ENCODE data around the gene MACROD2.

Gene MACROD2

DNA sequence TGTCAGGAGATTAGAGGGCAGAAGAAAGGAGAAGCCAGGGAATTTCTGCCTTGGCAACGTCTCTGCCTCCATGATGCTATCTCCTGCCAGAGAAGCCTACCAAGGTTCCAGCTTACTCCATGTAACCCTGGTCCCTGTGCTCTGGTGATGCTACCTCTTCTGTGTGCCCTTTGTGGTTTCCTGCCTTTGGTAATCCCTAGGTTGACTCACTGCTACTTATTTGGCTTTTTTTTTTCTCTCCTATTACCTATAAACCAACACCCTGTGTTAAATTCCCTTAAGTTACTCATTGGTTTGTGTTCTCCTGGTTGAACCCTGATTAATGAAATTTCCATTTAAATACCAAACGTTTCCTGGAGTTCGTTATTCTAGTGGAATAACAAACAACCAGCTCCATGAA lies 869.9 kb downstream of the MACROD2 start:
- Mint-ChIP-seq H3K9me3 (ENCODE audit: low read depth) (peaks cover 4% of the 10 kb centered on the region), H3K4me3 (no peak overlapping the region), H3K27ac (no peak overlapping the region), H3K36me3 (no peaks in the 10 kb centered on the region), H3K27me3 (no peaks in the 10 kb centered on the region), H3K4me1 (ENCODE audit: low read depth) (no peaks in the 10 kb centered on the region)

DNA sequence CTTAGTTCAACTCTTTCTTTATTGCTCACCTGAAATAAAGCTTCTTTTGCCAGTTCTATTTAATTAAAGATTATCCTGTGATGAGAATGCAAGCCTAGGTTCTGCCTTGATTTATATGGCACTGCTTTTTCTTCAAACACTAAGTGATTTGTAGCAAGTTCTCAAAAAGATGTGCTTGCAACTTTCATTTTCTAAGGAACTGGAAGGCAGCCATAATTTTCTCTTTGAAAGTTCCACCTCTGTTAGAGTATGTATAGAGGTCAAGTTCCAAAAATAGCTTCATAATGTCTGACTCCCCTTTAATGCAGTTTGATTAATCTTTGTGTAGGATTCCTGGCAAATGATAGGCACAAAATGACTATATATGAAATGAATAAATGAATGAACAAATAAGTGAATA lies 870.4 kb downstream of the MACROD2 start:
- Mint-ChIP-seq H3K27ac (no peak overlapping the region), H3K36me3 (no peaks in the 10 kb centered on the region), H3K4me1 (ENCODE audit: low read depth) (no peaks in the 10 kb centered on the region), H3K4me3 (no peak overlapping the region), H3K27me3 (no peaks in the 10 kb centered on the region), H3K9me3 (ENCODE audit: low read depth) (peaks cover 4% of the 10 kb centered on the region)

DNA sequence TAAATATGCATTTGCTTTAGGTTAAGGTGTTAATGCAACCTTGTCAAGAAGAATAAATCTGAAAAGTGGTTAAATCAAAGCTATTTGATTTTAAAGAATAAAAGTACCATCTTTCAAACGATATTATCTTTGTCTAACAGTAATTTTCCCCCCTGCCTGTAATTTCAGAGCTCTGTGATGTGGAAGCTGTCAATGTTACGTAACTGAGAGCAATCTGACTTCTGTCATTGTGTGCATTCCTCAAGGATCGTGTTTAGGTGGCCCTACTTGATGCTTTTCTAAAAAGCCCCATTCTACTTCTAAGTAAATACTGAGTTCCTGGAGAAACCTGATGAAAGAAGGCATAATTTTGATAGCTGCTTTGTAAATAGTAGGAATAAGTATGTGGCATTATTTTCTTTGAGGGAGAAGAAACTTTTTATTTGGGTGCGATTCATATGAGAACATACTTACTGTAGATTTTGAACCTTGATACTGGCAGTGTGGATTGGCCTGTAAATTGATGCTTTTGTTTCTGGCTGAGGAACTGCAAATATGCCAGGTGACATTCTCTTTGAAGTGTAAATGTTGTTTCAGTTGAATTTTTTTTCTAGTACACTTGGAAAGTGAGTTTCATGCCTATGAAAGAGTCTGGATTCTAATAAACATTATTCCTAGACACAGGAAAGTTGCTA lies 871.7 kb downstream of the MACROD2 start:
- Mint-ChIP-seq H3K4me1 (ENCODE audit: low read depth) (no peaks in the 10 kb centered on the region), H3K36me3 (no peaks in the 10 kb centered on the region), H3K4me3 (no peak overlapping the region), H3K9me3 (ENCODE audit: low read depth) (peaks cover 10% of the 10 kb centered on the region), H3K27ac (no peak overlapping the region), H3K27me3 (no peaks in the 10 kb centered on the region)

DNA sequence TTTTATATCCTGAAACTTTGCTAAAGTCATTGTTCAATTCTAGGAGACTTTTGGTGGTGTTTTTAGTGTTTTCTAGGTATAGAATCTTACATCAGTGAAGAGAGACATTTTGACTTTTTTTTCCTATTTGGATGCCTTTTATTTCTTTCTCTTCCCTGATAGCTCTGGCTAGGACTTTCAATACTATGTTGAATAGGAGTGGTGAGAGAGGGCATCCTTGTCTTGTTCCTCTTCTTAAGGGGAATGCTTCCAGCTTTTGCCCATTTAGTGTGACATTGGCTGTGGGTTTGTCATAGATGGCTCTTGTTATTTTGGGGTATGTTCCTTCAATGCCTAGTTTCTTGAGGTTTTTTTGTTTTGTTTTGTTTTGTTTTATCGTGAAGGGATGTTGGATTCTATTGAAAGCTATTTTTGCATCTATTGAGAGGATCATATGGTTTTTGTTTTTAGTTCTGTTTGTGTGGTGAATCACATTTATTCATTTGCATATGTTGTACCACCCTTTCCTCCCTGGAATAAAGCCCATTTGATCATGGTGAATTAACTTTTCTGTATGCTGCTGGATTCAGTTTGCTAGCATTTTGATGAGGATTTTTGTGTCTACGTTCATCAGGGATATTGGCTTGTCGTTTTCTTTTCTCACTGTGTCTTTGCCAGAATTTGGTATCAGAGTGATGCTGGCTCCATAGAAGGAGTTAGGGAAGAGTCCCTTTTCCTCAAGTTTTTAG lies 882.1 kb downstream of the MACROD2 start:
- Mint-ChIP-seq H3K4me3 (no peak overlapping the region), H3K4me1 (ENCODE audit: low read depth) (no peaks in the 10 kb centered on the region), H3K36me3 (no peaks in the 10 kb centered on the region), H3K27ac (no peak overlapping the region), H3K9me3 (ENCODE audit: low read depth) (peaks cover 11% of the 10 kb centered on the region), H3K27me3 (no peaks in the 10 kb centered on the region)

DNA sequence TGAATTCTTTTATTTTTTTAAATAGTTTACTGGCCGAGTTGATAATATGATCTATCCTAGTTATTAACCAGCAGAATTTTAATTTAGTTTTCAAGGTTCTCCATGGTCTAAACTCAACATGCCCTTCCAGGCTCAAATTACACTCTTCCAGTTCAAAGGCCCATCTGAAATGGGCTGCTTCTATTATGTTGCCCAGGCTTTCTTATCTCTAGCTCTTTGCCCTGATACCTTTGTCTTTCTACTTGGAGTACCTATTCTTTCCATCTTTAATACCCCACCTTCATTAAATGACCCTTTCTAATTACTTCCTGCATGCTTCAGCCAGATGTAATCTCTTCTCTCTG lies 883.3 kb downstream of the MACROD2 start:
- Mint-ChIP-seq H3K27ac (no peak overlapping the region), H3K36me3 (no peaks in the 10 kb centered on the region), H3K9me3 (ENCODE audit: low read depth) (peaks cover 11% of the 10 kb centered on the region), H3K4me3 (no peak overlapping the region), H3K27me3 (no peaks in the 10 kb centered on the region), H3K4me1 (ENCODE audit: low read depth) (no peaks in the 10 kb centered on the region)

DNA sequence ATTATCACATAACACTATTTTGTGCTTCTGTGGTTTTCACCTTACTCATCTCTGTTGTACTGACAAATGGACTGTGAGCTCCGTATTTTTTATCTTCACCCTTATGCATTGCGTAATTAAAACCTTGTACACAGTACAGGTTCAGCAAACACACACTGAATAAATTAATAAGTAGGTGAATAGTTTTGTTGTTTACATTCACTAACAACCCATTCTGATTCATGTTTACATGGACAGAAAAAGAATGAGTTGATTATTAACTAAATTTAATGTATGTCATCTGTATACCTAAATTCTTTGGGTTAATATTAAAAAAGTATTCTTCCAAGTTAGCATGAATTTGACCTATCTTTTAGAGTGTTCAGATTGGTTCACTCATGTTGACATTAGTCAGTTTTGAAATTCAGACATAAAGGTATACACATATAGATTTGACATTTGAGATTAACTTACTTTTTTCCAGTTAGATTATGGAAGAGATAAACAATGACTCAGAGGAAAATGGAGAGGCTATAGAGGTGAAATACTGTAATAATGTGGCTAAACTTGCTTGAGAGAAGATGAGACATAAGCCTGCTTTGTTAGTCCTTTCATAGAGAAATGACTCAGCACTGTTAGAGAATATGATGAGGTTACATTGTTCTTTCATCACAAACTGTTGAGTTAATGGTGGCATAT lies 883.8 kb downstream of the MACROD2 start:
- Mint-ChIP-seq H3K36me3 (no peaks in the 10 kb centered on the region), H3K27ac (no peak overlapping the region), H3K4me1 (ENCODE audit: low read depth) (no peaks in the 10 kb centered on the region), H3K4me3 (no peak overlapping the region), H3K27me3 (no peaks in the 10 kb centered on the region), H3K9me3 (ENCODE audit: low read depth) (peaks cover 11% of the 10 kb centered on the region)

DNA sequence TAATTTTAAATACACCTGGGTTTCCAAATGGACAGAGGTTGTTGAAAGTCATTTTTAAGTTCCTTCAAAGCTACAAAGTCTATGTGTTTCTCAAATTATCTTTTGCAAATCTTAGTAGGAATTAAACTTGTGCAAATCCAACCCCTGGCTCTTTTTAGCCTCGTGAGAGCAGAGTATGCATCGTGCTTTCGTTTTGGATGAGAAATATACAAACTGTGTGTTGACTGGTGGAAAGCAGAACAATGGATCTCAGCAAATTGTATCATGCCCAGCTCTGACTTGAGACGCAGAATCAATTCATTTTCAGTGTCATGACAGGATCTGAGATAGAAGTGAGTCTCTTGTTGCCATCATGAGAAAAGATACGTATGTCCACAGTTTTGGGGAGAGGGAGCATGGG lies 884.5 kb downstream of the MACROD2 start:
- no peaks in the 10 kb centered on the region for H3K4me1 Mint-ChIP-seq (ENCODE audit: low read depth)
- H3K27me3 Mint-ChIP-seq = no peaks in the 10 kb centered on the region
- H3K27ac Mint-ChIP-seq = no peak overlapping the region
- peaks cover 11% of the 10 kb centered on the region for H3K9me3 Mint-ChIP-seq (ENCODE audit: low read depth)
- no peaks in the 10 kb centered on the region for H3K36me3 Mint-ChIP-seq
- H3K4me3 Mint-ChIP-seq = no peak overlapping the region

DNA sequence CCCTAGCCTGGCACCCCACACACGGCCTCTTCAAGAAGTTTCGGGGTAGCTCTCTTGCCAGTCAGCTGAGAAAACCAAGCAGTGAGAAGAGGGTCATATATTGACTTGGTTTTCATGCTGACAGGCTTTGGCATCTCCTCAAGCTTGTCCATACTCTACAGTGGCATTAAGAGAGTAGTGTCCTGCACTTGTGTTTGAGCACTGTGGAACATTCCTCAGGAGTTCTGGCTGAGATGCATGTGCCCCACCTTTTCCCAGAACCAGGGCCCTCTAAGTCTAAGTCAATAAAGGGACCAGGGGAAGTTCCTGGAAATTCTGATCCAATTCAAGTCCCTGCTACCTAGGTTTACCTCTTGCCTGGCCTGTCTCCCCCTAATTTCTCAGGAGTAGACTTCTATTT lies 886.2 kb downstream of the MACROD2 start:
- H3K27me3 Mint-ChIP-seq = no peaks in the 10 kb centered on the region
- peaks cover under 1% of the 10 kb centered on the region for H3K9me3 Mint-ChIP-seq (ENCODE audit: low read depth)

DNA sequence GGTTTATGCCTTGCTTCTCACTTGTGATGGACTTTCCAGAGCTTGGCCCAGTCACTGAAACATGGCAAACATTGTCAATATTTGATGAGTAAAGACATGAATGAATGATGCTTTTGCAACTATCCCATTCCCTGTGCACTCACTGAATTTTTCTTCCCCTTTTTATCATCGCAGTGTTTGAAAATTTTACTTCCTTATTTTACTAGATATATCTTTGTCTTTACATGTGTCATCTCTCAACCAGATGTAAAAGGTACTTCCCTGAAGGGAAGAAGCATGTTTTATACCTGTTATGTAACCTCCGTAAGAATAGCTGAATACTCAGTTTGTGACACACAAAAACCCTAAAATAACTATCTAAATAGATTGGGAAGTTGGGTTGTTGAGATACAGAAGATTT lies 886.8 kb downstream of the MACROD2 start:
- Mint-ChIP-seq H3K9me3 (ENCODE audit: low read depth) (no peaks in the 10 kb centered on the region), H3K36me3 (no peaks in the 10 kb centered on the region), H3K27ac (no peak overlapping the region), H3K4me3 (no peak overlapping the region), H3K4me1 (ENCODE audit: low read depth) (no peaks in the 10 kb centered on the region), H3K27me3 (no peaks in the 10 kb centered on the region)

More for the DNA sequence above, 886.2 kb downstream of the MACROD2 start:
- H3K36me3 Mint-ChIP-seq = no peaks in the 10 kb centered on the region
- H3K27ac Mint-ChIP-seq = no peak overlapping the region
- H3K4me1 Mint-ChIP-seq (ENCODE audit: low read depth) = no peaks in the 10 kb centered on the region
- H3K4me3 Mint-ChIP-seq = no peak overlapping the region

DNA sequence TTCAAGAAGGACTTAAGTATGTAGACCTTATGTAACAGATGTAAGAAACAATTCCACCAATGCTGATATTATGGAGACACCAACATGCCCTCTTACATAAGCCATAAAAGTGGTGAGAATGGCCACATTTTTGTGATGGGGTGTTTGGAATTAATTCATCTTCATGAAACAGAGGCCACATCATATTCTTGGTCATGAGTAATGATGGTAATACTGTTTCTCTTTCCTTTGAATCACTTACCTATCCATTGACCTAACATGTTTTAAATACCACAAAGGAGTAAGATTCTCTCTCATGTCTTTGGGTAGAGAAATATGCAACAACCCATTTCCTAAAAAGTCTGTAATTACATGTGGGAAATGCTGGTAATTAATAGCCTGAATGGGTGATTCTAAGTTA lies 887.5 kb downstream of the MACROD2 start:
- H3K27me3 Mint-ChIP-seq = no peaks in the 10 kb centered on the region
- H3K36me3 Mint-ChIP-seq = no peaks in the 10 kb centered on the region
- no peaks in the 10 kb centered on the region for H3K4me1 Mint-ChIP-seq (ENCODE audit: low read depth)
- H3K27ac Mint-ChIP-seq = no peak overlapping the region
- no peaks in the 10 kb centered on the region for H3K9me3 Mint-ChIP-seq (ENCODE audit: low read depth)
- no peak overlapping the region for H3K4me3 Mint-ChIP-seq

DNA sequence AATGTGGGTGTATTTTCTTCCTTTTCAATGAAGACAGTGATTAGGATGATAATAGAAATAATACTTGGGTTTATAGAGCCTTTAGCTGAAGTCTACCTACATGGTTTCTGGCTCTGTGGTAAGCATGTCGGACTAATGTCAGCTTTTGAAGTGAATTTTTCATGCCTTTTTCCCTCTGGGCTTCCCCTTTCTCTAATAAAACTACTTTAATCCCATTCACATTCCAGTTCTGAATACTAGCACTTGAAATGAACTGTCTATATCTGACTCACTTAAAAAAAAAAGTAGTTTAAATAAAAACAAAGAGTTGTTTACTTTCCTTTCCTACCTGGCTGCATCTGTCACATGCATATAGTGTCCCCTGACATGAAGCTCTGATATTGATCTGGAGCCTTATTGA lies 888.0 kb downstream of the MACROD2 start:
- no peaks in the 10 kb centered on the region for H3K4me1 Mint-ChIP-seq (ENCODE audit: low read depth)

DNA sequence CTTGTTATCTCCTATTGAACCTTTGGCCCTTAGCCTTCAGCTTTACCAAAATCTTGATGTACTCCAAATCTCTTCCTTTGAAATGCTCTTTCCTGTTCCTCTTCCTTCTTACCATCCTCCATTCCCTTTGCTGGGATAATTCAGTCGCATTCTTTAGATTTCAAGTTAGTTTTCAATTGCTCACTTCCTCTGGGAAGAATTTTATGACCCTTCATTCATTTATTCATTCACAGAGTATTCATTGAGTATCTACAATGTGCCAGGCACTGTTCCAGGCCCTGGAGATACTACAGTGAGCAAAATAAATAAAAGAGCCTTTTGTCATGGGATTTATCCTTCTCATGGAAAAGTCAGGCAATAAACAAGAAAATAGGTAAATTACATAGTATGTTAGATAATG lies 890.3 kb downstream of the MACROD2 start:
- Mint-ChIP-seq H3K4me1 (ENCODE audit: low read depth) (no peaks in the 10 kb centered on the region), H3K4me3 (no peak overlapping the region), H3K36me3 (no peaks in the 10 kb centered on the region), H3K27ac (no peak overlapping the region), H3K9me3 (ENCODE audit: low read depth) (peaks cover 3% of the 10 kb centered on the region), H3K27me3 (no peaks in the 10 kb centered on the region)

More for the DNA sequence above, 888.0 kb downstream of the MACROD2 start:
- no peak overlapping the region for H3K27ac Mint-ChIP-seq
- H3K36me3 Mint-ChIP-seq = no peaks in the 10 kb centered on the region
- no peaks in the 10 kb centered on the region for H3K27me3 Mint-ChIP-seq
- no peak overlapping the region for H3K4me3 Mint-ChIP-seq
- no peaks in the 10 kb centered on the region for H3K9me3 Mint-ChIP-seq (ENCODE audit: low read depth)

DNA sequence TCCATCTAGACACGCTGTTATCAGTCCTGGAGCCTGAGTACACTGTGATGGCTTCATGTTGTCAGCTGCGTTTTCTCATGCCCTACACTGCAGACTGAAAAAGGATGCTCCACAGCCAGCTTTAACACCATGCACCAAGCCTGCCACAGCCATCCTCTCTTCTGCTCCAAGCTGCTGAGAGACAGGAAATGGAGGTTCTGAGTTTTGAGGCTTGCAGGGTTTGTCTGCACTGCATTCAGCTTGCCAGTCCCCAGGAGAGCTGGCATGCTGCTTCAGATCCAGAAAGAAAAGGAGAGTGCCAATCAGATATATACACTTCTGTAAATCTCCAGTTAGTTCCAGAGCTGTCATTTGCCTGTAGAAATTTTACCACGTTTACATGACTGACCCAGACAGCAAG lies 892.8 kb downstream of the MACROD2 start:
- Mint-ChIP-seq H3K4me3 (no peak overlapping the region), H3K4me1 (ENCODE audit: low read depth) (no peaks in the 10 kb centered on the region), H3K27me3 (no peaks in the 10 kb centered on the region), H3K9me3 (ENCODE audit: low read depth) (peaks cover 7% of the 10 kb centered on the region), H3K27ac (no peak overlapping the region), H3K36me3 (no peaks in the 10 kb centered on the region)

DNA sequence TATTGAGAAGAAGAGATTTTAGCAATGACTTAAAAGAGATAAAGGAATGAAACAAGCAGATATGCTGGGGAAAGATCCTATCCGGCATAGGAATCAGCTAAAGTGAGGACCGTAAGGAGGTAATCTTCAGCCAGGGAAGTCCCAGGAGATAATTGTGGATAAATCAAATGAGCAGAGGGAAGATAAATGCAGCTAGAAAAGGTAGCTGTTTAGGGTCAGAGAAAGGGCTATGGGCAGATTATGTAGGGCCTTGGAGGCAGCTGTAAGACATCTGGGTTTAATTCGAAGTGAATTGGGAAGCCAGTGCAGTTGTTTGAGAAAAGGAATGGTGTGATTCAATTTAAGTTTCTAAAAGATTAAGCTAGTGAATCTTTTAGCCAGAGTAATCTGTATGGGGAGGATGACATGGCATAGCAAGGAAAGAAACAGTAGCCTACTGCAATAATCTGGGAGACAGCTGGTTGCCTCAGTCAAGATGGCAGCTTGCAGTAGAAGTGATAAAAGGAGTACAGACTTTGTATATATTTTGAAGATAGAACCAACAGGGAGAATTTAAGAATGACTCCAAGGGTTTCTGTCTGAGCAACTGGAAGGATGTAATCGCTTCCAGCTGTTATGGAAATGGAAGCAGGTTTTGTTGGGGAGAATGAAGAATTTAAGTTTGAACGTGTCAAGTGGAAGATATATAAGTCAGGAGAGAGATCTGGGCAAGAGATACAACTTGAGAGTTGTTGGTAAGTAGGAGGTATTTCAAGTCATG lies 894.4 kb downstream of the MACROD2 start:
- no peaks in the 10 kb centered on the region for H3K36me3 Mint-ChIP-seq

DNA sequence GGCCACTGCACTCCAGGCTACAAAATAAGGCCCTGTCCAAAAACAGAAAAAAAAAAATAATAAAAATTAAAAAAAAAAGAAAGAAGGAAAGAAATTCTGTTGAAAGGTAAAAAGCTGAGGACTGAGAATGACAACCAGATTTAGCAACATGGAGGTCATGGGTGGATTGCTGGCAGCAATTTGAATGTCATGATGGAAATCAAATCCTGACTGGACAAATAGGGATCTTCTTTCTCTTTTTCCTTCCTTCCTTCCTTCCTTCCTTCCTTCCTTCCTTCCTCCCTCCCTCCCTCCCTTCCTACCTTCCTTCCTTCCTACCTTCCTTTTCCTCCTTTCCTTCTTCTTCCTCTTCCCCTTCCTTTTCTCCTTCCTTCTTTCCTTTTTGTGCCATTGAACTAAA lies 895.4 kb downstream of the MACROD2 start:
- H3K36me3 Mint-ChIP-seq = no peaks in the 10 kb centered on the region
- H3K9me3 Mint-ChIP-seq (ENCODE audit: low read depth) = peaks cover 10% of the 10 kb centered on the region
- H3K4me1 Mint-ChIP-seq (ENCODE audit: low read depth) = no peaks in the 10 kb centered on the region
- H3K27ac Mint-ChIP-seq = no peak overlapping the region
- H3K4me3 Mint-ChIP-seq = no peak overlapping the region
- no peaks in the 10 kb centered on the region for H3K27me3 Mint-ChIP-seq

More for the DNA sequence above, 894.4 kb downstream of the MACROD2 start:
- Mint-ChIP-seq H3K27me3 (no peaks in the 10 kb centered on the region), H3K4me1 (ENCODE audit: low read depth) (no peaks in the 10 kb centered on the region), H3K4me3 (no peak overlapping the region), H3K9me3 (ENCODE audit: low read depth) (peaks cover 8% of the 10 kb centered on the region), H3K27ac (no peak overlapping the region)
